ENCODE measurements around the gene RAPGEFL1. TPM values are rescaled to one million over a fixed set of nuclear protein-coding genes. Genes with fewer than 3 reads are reported as not detected.

RAPGEFL1 gene
- polyA plus RNA-seq, 1 experiment, result 3.8 TPM

- Histone ChIP-seq H3K27me3 (ENCODE audit: control insufficient read depth, insufficient read depth, low read length) (no peaks in the 10 kb centered on the region), H3K4me3 (ENCODE audit: low read depth, low read length) (no peak overlapping the region), H3K36me3 (ENCODE audit: control insufficient read depth, insufficient read depth, low read length) (peaks cover 2% of the 10 kb centered on the region; the same call in 1 of the 2 replicates)
- POLR2A ChIA-PET, result no interaction called here
- no peak for TF ChIP-seq CTCF (IDR thresholded peaks at IDR 0.05; ENCODE audit: insufficient read depth, low read depth, low read length)
- DNase-seq (ENCODE audit: low read depth), result no peak
- CTCF ChIA-PET, result interaction anchor here (1.4 to 5.8 kb wide), 3 partner anchors 9 to 108 kb away, joined by 3 to 32 read pairs (median 3); no protein-coding TSS in a partner anchor
Measured at GRCh38 chr17:40182606-40183005, 5.3 kb downstream of the RAPGEFL1 start.

GRCh38 chr17:40187238-40187637 is 10.0 kb downstream of the RAPGEFL1 start:
- H3K4me3 ChIP-seq (ENCODE audit: low read depth, low read length), result no peak overlapping the region
- TF ChIP-seq CTCF (IDR thresholded peaks at IDR 0.05; ENCODE audit: insufficient read depth, low read depth, low read length), result no peak
- CTCF ChIA-PET, result interaction anchor here (0.6 to 1.5 kb wide), 3 partner anchors 19 to 173 kb away, joined by 3 read pairs; no protein-coding TSS in a partner anchor
- DNase-seq (ENCODE audit: low read depth), result no peak
- POLR2A ChIA-PET, result no interaction called here
- peaks cover 1% of the 10 kb centered on the region; the same call in 1 of the 2 replicates for H3K36me3 ChIP-seq (ENCODE audit: control insufficient read depth, insufficient read depth, low read length)
- no peaks in the 10 kb centered on the region for H3K27me3 ChIP-seq (ENCODE audit: control insufficient read depth, insufficient read depth, low read length)

GRCh38 chr17:40188694-40189093 is 11.4 kb downstream of the RAPGEFL1 start:
- no peak for DNase-seq (ENCODE audit: low read depth)
- Histone ChIP-seq H3K4me3 (ENCODE audit: low read depth, low read length) (no peak overlapping the region), H3K36me3 (ENCODE audit: control insufficient read depth, insufficient read depth, low read length) (peaks cover 1% of the 10 kb centered on the region; the same call in 1 of the 2 replicates), H3K27me3 (ENCODE audit: control insufficient read depth, insufficient read depth, low read length) (no peaks in the 10 kb centered on the region)
- CTCF ChIA-PET, result interaction anchor here (0.6 to 6.3 kb wide), 8 partner anchors 9 to 170 kb away, joined by 3 to 54 read pairs (median 3); no protein-coding TSS in a partner anchor
- no peak for TF ChIP-seq CTCF (IDR thresholded peaks at IDR 0.05; ENCODE audit: insufficient read depth, low read depth, low read length)
- POLR2A ChIA-PET, result no interaction called here

- no peaks in the 10 kb centered on the region for H3K27me3 ChIP-seq (ENCODE audit: control insufficient read depth, insufficient read depth, low read length)
- no peak overlapping the region for H3K4me3 ChIP-seq (ENCODE audit: low read depth, low read length)
- no peak for DNase-seq (ENCODE audit: low read depth)
- H3K36me3 ChIP-seq (ENCODE audit: control insufficient read depth, insufficient read depth, low read length), result peaks cover 1% of the 10 kb centered on the region
- TF ChIP-seq CTCF (IDR thresholded peaks at IDR 0.05; ENCODE audit: insufficient read depth, low read depth, low read length), result peak; percentile 58
- ChIA-PET POLR2A (interaction anchor here (1.0 kb wide), 1 partner anchor 227 kb away, joined by 3 read pairs; the partner anchor contains the start of gene TOP2A), CTCF (interaction anchor here (0.5 to 6.3 kb wide), 24 partner anchors 9 to 948 kb away, joined by 3 to 63 read pairs (median 4); partner anchors contain the start of genes CASC3, MED24 and TOP2A)
Measured at GRCh38 chr17:40190197-40191021, 13.1 kb downstream of the RAPGEFL1 start.

Measured in BJ (cell line).